Breast epithelium (tissue), 4 donors: ENCODE results near the gene CAMK2N2. TPM values are rescaled to one million over a fixed set of nuclear protein-coding genes. Genes with fewer than 3 reads are reported as not detected.
A peak's percentile ranks its signal among the peaks of the same experiment; 100 is the strongest.
"Not testable (repeated sequence)": the region's sequence is repeated elsewhere in the genome, so short reads cannot be mapped to it uniquely, and the experiment has no call there.

Source experiments
- DNase-seq, 2 donors: peaks; one replicate each; pipeline ENCODE4 v3.0.0-alpha.2; 2019; ENCODE audit warnings: low spot score in 2 of 2
- H3K27ac ChIP-seq, 2 donors: fragments of 200-600 bp; sonication (generic) in 1 of 2; one replicate each; pipeline ENCODE4 v1.5.1; 2016 to 2019; ENCODE audit warnings: mild to moderate bottlenecking in 1 of 2
- H3K27me3 ChIP-seq, 2 donors: fragments of 200-600 bp; sonication (generic) in 1 of 2; one replicate each; pipeline versions ENCODE4 v1.5.1 to v1.6.0; 2017 to 2019; ENCODE audit warnings: control low read depth in 1 of 2, mild to moderate bottlenecking in 1 of 2
- H3K36me3 ChIP-seq: fragments of 200-600 bp; one replicate; pipeline ENCODE4 v1.5.1; 2019
- H3K4me1 ChIP-seq, 2 donors: fragments of 200-600 bp; sonication (generic); one replicate each; pipeline ENCODE4 v1.5.1; 2016 to 2019; ENCODE audit warnings: control low read depth in 1 of 2
- H3K4me3 ChIP-seq, 3 donors: fragments of 200-600 bp; sonication (generic); 1 replicate in 2 of 3; 2 replicates in 1 of 3; pipeline ENCODE4 v1.5.1; 2016 to 2019; ENCODE audit warnings: mild to moderate bottlenecking in 3 of 3, moderate library complexity in 2 of 3
- H3K9me3 ChIP-seq, 2 donors: fragments of 200-600 bp; sonication (generic) in 1 of 2; one replicate each; pipeline ENCODE4 v1.5.1; 2016 to 2019; ENCODE audit warnings: control low read depth in 1 of 2
- CTCF ChIP-seq, 3 donors: fragments of 450-650 bp; IDR thresholded peaks; one replicate each; pipeline ENCODE4 v1.5.1; 2016 to 2017; ENCODE audit warnings: antibody characterized with exemption in 3 of 3, mild to moderate bottlenecking in 3 of 3, moderate library complexity in 3 of 3
- POLR2A ChIP-seq: fragments of 450-650 bp; IDR thresholded peaks from one replicate; pipeline ENCODE4 v1.6.1; 2016; ENCODE audit warnings: antibody characterized with exemption, mild to moderate bottlenecking, moderate library complexity
- POLR2AphosphoS5 ChIP-seq, 3 donors: sonication (generic); formaldehyde crosslinking; IDR thresholded peaks; one replicate each; pipeline ENCODE4 v1.6.1; 2017; ENCODE audit warnings: antibody characterized with exemption in 3 of 3
- intact Hi-C: fragments of 100-400 bp; cut with DNase I; formaldehyde crosslinking; loops from one replicate; pipeline ENCODE4 v1.15.1; 2023; ENCODE audit warnings: low total_unique reads
- total RNA-seq, 3 donors: library from RNA; depleted of rRNA; stranded (reverse); fragments of >200 nt; gene quantifications; one replicate each; pipeline ENCODE4 v1.1.0, GENCODE V29; 2016

CAMK2N2 gene
- total RNA-seq, 3 donors from 2014 or later, result not detected

- no peaks in the 10 kb centered on the region for H3K4me1 ChIP-seq
- H3K36me3 ChIP-seq, result no peaks in the 10 kb centered on the region
- intact Hi-C loops, result no loop called here
- TF ChIP-seq CTCF (IDR thresholded peaks at IDR 0.05) (no peak), POLR2A (no peak), POLR2AphosphoS5 (IDR thresholded peaks at IDR 0.05) (no peak)
- DNase-seq, result no peak
- H3K4me3 ChIP-seq, result no peak overlapping the region
- H3K27ac ChIP-seq, result no peak overlapping the region
- H3K9me3 ChIP-seq, result no peaks in the 10 kb centered on the region
- H3K27me3 ChIP-seq, result peaks cover 0 to 27% of the 10 kb centered on the region in 2 donors
Observed at GRCh38 chr3:184272269-184272668, 10.9 kb upstream of the CAMK2N2 start.

DNA sequence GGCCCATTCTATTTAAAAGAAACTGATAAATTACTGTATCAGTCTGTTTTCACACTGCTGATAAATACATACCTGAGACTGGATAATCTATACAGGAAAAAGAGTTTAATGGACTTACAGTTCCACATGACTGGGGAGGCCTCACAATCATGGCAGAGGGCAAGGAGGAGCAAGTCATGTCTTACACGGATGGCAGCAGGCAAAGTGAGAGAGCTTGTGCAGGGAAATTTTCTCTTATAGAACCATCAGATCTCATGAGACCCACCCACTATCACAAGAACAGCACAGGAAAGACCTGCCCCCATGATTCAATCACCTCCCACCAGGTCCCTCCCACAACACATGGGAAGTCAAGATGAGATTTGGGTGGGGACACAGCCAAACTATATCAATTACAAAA lies 5.9 kb upstream of the CAMK2N2 start:
- H3K4me3 ChIP-seq, H3K9me3 ChIP-seq, intact Hi-C loops, H3K36me3 ChIP-seq, H3K4me1 ChIP-seq, DNase-seq, H3K27ac ChIP-seq: not testable (repeated sequence)
- H3K27me3 ChIP-seq, result peaks cover 2 to 20% of the 10 kb centered on the region in 2 donors

DNA sequence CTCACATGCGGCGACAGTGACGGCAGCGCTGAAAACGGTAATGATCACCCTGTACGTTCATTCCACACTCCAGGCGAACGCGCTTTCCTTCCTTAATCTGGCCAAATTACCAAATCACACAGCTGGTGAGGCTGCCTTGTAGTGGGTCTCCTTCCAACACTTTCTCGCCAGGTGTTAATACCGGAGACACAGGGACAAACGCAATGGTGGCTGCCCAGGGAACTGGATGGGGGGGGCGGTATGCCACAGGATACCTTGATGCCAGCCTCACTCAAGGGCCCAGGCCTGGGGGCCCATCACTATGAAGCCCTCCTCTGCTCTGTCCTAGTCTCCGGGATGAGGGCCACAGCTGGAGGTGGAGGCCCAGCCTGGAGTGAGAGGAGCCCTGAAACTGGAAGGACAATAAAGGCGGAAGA lies 1.4 kb upstream of the CAMK2N2 start:
- Histone ChIP-seq H3K9me3 (no peaks in the 10 kb centered on the region), H3K27ac (no peak overlapping the region), H3K4me3 (peak overlapping the region in 2 of 3 donors; percentile 55 to 75), H3K4me1 (peaks cover 0 to 20% of the 10 kb centered on the region in 2 donors), H3K36me3 (no peaks in the 10 kb centered on the region), H3K27me3 (peaks cover 16 to 29% of the 10 kb centered on the region in 2 donors)
- intact Hi-C loops, result no loop called here
- DNase-seq, result no peak
- no peak for TF ChIP-seq POLR2A
- no peak for TF ChIP-seq POLR2AphosphoS5 (IDR thresholded peaks at IDR 0.05)
- TF ChIP-seq CTCF (IDR thresholded peaks at IDR 0.05), result no peak

- no peaks in the 10 kb centered on the region for H3K9me3 ChIP-seq
- peak overlapping the region; percentile 32 to 75 (median 55) for H3K4me3 ChIP-seq
- peaks cover 0 to 20% of the 10 kb centered on the region in 2 donors for H3K4me1 ChIP-seq
- H3K27me3 ChIP-seq, result peaks cover 16 to 29% of the 10 kb centered on the region in 2 donors
- H3K36me3 ChIP-seq, result no peaks in the 10 kb centered on the region
- TF ChIP-seq CTCF (IDR thresholded peaks at IDR 0.05), result no peak
- TF ChIP-seq POLR2A, result no peak
- TF ChIP-seq POLR2AphosphoS5 (IDR thresholded peaks at IDR 0.05), result no peak
- no peak for DNase-seq
- intact Hi-C loops, result no loop called here
- H3K27ac ChIP-seq, result no peak overlapping the region
Observed at GRCh38 chr3:184261854-184262763, 756 bp upstream of the CAMK2N2 start.

DNA sequence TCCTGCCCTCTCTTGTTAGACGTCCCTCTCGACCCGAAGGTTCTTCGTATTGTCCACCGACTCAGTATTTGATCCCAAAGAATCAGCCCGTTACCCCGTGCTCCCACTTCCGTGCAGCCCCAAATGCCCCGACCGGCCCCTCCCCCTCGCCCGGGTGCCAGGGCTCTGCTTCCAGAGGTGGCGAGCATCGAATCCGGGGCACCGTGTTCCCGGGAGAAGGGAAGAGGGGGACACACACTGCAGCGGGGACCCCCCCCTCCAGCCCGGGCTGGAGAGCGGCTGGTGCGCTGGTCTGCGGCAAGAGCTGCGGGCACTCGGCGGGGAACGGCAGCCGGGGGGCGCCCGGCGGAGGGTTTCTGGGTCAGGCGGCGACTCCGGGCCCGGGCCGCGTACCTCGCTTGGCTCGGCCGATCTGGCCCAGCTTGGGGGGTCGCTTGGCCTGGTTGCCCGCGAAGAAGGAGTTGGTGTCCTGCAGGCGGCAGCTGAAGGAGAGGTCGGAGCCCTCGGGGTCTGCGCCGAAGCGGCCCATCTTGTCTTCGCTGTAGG lies 556 bp downstream of the CAMK2N2 start:
- no peak for DNase-seq
- Histone ChIP-seq H3K27me3 (peaks cover 16 to 29% of the 10 kb centered on the region in 2 donors), H3K36me3 (no peaks in the 10 kb centered on the region), H3K4me1 (peaks cover 0 to 20% of the 10 kb centered on the region in 2 donors), H3K27ac (no peak overlapping the region), H3K9me3 (no peaks in the 10 kb centered on the region), H3K4me3 (peak overlapping the region; percentile 32 to 75 (median 55))
- intact Hi-C loops, result no loop called here
- no peak for TF ChIP-seq POLR2AphosphoS5 (IDR thresholded peaks at IDR 0.05)
- TF ChIP-seq POLR2A, result no peak
- no peak for TF ChIP-seq CTCF (IDR thresholded peaks at IDR 0.05)
